HEK293T (cell line): ENCODE results near the gene OSMR.

Experiments
- CTCF ChIA-PET: fragments of 350-600 bp; formaldehyde crosslinking; extraction: SDS; loops from one replicate; lab custom pipeline; 2021; ENCODE audit warnings: antibody characterized with exemption, inconsistent platforms; lab: Yijun Ruan, JAX
- POLR2A ChIA-PET: fragments of 350-600 bp; formaldehyde crosslinking; extraction: SDS; loops from one replicate; lab custom pipeline; 2020; ENCODE audit warnings: antibody characterized with exemption, inconsistent platforms; lab: Yijun Ruan, JAX
- DNase-seq: peaks from one replicate; pipeline ENCODE4 v3.0.0; 2012; ENCODE audit warnings: mixed read lengths; ENCODE audit errors: extremely low spot score
- ARNT ChIP-seq: fragments of 450-650 bp; IDR thresholded peaks from 2 replicates; pipeline ENCODE4 v1.6.1; 2017; ENCODE audit warnings: mild to moderate bottlenecking
- BHLHE40 ChIP-seq: fragments of 450-650 bp; IDR thresholded peaks from 2 replicates; pipeline ENCODE4 v1.6.1; 2016; ENCODE audit warnings: mild to moderate bottlenecking, moderate library complexity, borderline replicate concordance
- CTBP1 ChIP-seq: fragments of 450-650 bp; IDR thresholded peaks from 2 replicates; pipeline ENCODE4 v1.6.1; 2016; ENCODE audit warnings: borderline replicate concordance
- ELF4 ChIP-seq: fragments of 450-650 bp; IDR thresholded peaks from 2 replicates; pipeline ENCODE4 v1.6.1; 2017; ENCODE audit warnings: antibody characterized with exemption
- FOXA1 ChIP-seq: fragments of 450-650 bp; IDR thresholded peaks from 2 replicates; pipeline ENCODE4 v1.6.1; 2016; ENCODE audit warnings: mild to moderate bottlenecking
- FOXK2 ChIP-seq: fragments of 450-650 bp; IDR thresholded peaks from 2 replicates; pipeline ENCODE4 v1.6.1; 2016; ENCODE audit warnings: mild to moderate bottlenecking
- FOXM1 ChIP-seq: fragments of 450-650 bp; IDR thresholded peaks from 2 replicates; pipeline ENCODE4 v1.6.1; 2017; ENCODE audit warnings: mild to moderate bottlenecking, borderline replicate concordance
- HDGF ChIP-seq: fragments of 450-650 bp; IDR thresholded peaks from 2 replicates; pipeline ENCODE4 v1.6.1; 2017; ENCODE audit warnings: antibody characterized with exemption, borderline replicate concordance
- L3MBTL2 ChIP-seq: fragments of 450-650 bp; conservative IDR thresholded peaks from 2 replicates; pipeline ENCODE4 v1.6.1; 2016; ENCODE audit warnings: mild to moderate bottlenecking
- LEF1 ChIP-seq: fragments of 450-650 bp; IDR thresholded peaks from 2 replicates; pipeline ENCODE4 v1.6.1; 2017; ENCODE audit warnings: mild to moderate bottlenecking, borderline replicate concordance
- NFRKB ChIP-seq: fragments of 450-650 bp; IDR thresholded peaks from 2 replicates; pipeline ENCODE4 v1.6.1; 2016; ENCODE audit warnings: mild to moderate bottlenecking, moderate library complexity
- PKNOX1 ChIP-seq: fragments of 450-650 bp; IDR thresholded peaks from 2 replicates; pipeline ENCODE4 v1.6.1; 2016
- SP1 ChIP-seq: fragments of 450-650 bp; IDR thresholded peaks from 2 replicates; pipeline ENCODE4 v1.6.1; 2017
- SUZ12 ChIP-seq: fragments of 450-650 bp; IDR thresholded peaks from 2 replicates; pipeline ENCODE4 v1.6.1; 2016; ENCODE audit warnings: mild to moderate bottlenecking
- TARDBP ChIP-seq: fragments of 450-650 bp; IDR thresholded peaks from 2 replicates; pipeline ENCODE4 v1.6.1; 2016
- ZNF384 ChIP-seq: fragments of 450-650 bp; IDR thresholded peaks from 2 replicates; pipeline ENCODE4 v1.6.1; 2016

Gene OSMR

GRCh38 chr5:38825494-38825893 is 20.3 kb upstream of the OSMR start:
- POLR2A ChIA-PET, result no interaction called here
- DNase-seq, result no peak

GRCh38 chr5:38827525-38827924 is 18.3 kb upstream of the OSMR start:
- ChIA-PET POLR2A (no interaction called here), CTCF (interaction anchor here (1.8 kb wide), 1 partner anchor 18 kb away, joined by 5 read pairs; no protein-coding TSS in a partner anchor)
- DNase-seq, result no peak
- TF ChIP-seq ZNF384, result no peak
- TF ChIP-seq ELF4, result no peak
- TF ChIP-seq HDGF, result no peak
- TF ChIP-seq ARNT, result no peak
- no peak for TF ChIP-seq PKNOX1
- no peak for TF ChIP-seq BHLHE40
- TF ChIP-seq LEF1, result no peak
- TF ChIP-seq L3MBTL2, result no peak
- no peak for TF ChIP-seq FOXM1
- TF ChIP-seq SP1, result no peak
- no peak for TF ChIP-seq SUZ12
- TF ChIP-seq TARDBP, result no peak
- no peak for TF ChIP-seq CTBP1
- no peak for TF ChIP-seq NFRKB
- no peak for TF ChIP-seq FOXK2
- no peak for TF ChIP-seq FOXA1

More at GRCh38 chr5:38825494-38825893, 20.3 kb upstream of the OSMR start:
- TF ChIP-seq TARDBP (no peak), PKNOX1 (no peak), SP1 (no peak), ARNT (no peak)
- CTCF ChIA-PET, result no interaction called here

GRCh38 chr5:38830521-38831051 is 15.2 kb upstream of the OSMR start:
- DNase-seq, result no peak
- TF ChIP-seq SUZ12 (no peak), FOXM1 (no peak), TARDBP (no peak), ELF4 (no peak), FOXA1 (no peak), NFRKB (no peak), CTBP1 (no peak), ARNT (no peak), ZNF384 (no peak), FOXK2 (no peak), LEF1 (no peak), BHLHE40 (no peak), SP1 (no peak), L3MBTL2 (no peak), HDGF (no peak), PKNOX1 (no peak)
- CTCF ChIA-PET, result interaction anchor here (0.7 kb wide), 1 partner anchor 384 kb away, joined by 3 read pairs; no protein-coding TSS in a partner anchor
- POLR2A ChIA-PET, result no interaction called here

- ChIA-PET CTCF (interaction anchor here (0.6 to 0.7 kb wide), 2 partner anchors 24 to 385 kb away, joined by 3 read pairs; no protein-coding TSS in a partner anchor), POLR2A (no interaction called here)
- DNase-seq, result no peak
- no peak for TF ChIP-seq CTBP1
- TF ChIP-seq PKNOX1, result no peak
These were observed 14.7 kb upstream of the OSMR start for GRCh38 chr5:38831117-38831516.

GRCh38 chr5:38831909-38832308 is 13.9 kb upstream of the OSMR start:
- peak; percentile 40 for DNase-seq
- CTCF ChIA-PET, result interaction anchor here (0.6 kb wide), 1 partner anchor 23 kb away, joined by 3 read pairs; no protein-coding TSS in a partner anchor
- POLR2A ChIA-PET, result no interaction called here
- TF ChIP-seq ZNF384, result no peak
- TF ChIP-seq HDGF, result no peak
- TF ChIP-seq ELF4, result no peak
- TF ChIP-seq LEF1, result no peak
- no peak for TF ChIP-seq ARNT
- no peak for TF ChIP-seq FOXA1
- no peak for TF ChIP-seq NFRKB
- no peak for TF ChIP-seq SP1
- no peak for TF ChIP-seq BHLHE40
- no peak for TF ChIP-seq TARDBP
- TF ChIP-seq SUZ12, result no peak

- no peak for DNase-seq
These were observed 13.0 kb upstream of the OSMR start for GRCh38 chr5:38832810-38833209.

More at GRCh38 chr5:38832810-38833209, 13.0 kb upstream of the OSMR start:
- ChIA-PET CTCF (interaction anchor here (0.6 kb wide), 1 partner anchor 242 kb away, joined by 3 read pairs; no protein-coding TSS in a partner anchor), POLR2A (no interaction called here)
- TF ChIP-seq SP1 (no peak), CTBP1 (no peak)
